HEK293T (cell line): ENCODE data around the gene DPPA2.

Source experiments
- CTCF ChIA-PET: fragments of 350-600 bp; formaldehyde crosslinking; extraction: SDS; loops from one replicate; lab custom pipeline; 2021; ENCODE audit warnings: antibody characterized with exemption, inconsistent platforms; lab: Yijun Ruan, JAX
- POLR2A ChIA-PET: fragments of 350-600 bp; formaldehyde crosslinking; extraction: SDS; loops from one replicate; lab custom pipeline; 2020; ENCODE audit warnings: antibody characterized with exemption, inconsistent platforms; lab: Yijun Ruan, JAX
- DNase-seq: peaks from one replicate; pipeline ENCODE4 v3.0.0; 2012; ENCODE audit warnings: mixed read lengths; ENCODE audit errors: extremely low spot score
- ARNT ChIP-seq: fragments of 450-650 bp; IDR thresholded peaks from 2 replicates; pipeline ENCODE4 v1.6.1; 2017; ENCODE audit warnings: mild to moderate bottlenecking
- BHLHE40 ChIP-seq: fragments of 450-650 bp; IDR thresholded peaks from 2 replicates; pipeline ENCODE4 v1.6.1; 2016; ENCODE audit warnings: mild to moderate bottlenecking, moderate library complexity, borderline replicate concordance
- CTBP1 ChIP-seq: fragments of 450-650 bp; IDR thresholded peaks from 2 replicates; pipeline ENCODE4 v1.6.1; 2016; ENCODE audit warnings: borderline replicate concordance
- ELF4 ChIP-seq: fragments of 450-650 bp; IDR thresholded peaks from 2 replicates; pipeline ENCODE4 v1.6.1; 2017; ENCODE audit warnings: antibody characterized with exemption
- FOXA1 ChIP-seq: fragments of 450-650 bp; IDR thresholded peaks from 2 replicates; pipeline ENCODE4 v1.6.1; 2016; ENCODE audit warnings: mild to moderate bottlenecking
- FOXK2 ChIP-seq: fragments of 450-650 bp; IDR thresholded peaks from 2 replicates; pipeline ENCODE4 v1.6.1; 2016; ENCODE audit warnings: mild to moderate bottlenecking
- FOXM1 ChIP-seq: fragments of 450-650 bp; IDR thresholded peaks from 2 replicates; pipeline ENCODE4 v1.6.1; 2017; ENCODE audit warnings: mild to moderate bottlenecking, borderline replicate concordance
- HDGF ChIP-seq: fragments of 450-650 bp; IDR thresholded peaks from 2 replicates; pipeline ENCODE4 v1.6.1; 2017; ENCODE audit warnings: antibody characterized with exemption, borderline replicate concordance
- L3MBTL2 ChIP-seq: fragments of 450-650 bp; conservative IDR thresholded peaks from 2 replicates; pipeline ENCODE4 v1.6.1; 2016; ENCODE audit warnings: mild to moderate bottlenecking
- LEF1 ChIP-seq: fragments of 450-650 bp; IDR thresholded peaks from 2 replicates; pipeline ENCODE4 v1.6.1; 2017; ENCODE audit warnings: mild to moderate bottlenecking, borderline replicate concordance
- NFRKB ChIP-seq: fragments of 450-650 bp; IDR thresholded peaks from 2 replicates; pipeline ENCODE4 v1.6.1; 2016; ENCODE audit warnings: mild to moderate bottlenecking, moderate library complexity
- PKNOX1 ChIP-seq: fragments of 450-650 bp; IDR thresholded peaks from 2 replicates; pipeline ENCODE4 v1.6.1; 2016
- SP1 ChIP-seq: fragments of 450-650 bp; IDR thresholded peaks from 2 replicates; pipeline ENCODE4 v1.6.1; 2017
- SUZ12 ChIP-seq: fragments of 450-650 bp; IDR thresholded peaks from 2 replicates; pipeline ENCODE4 v1.6.1; 2016; ENCODE audit warnings: mild to moderate bottlenecking
- TARDBP ChIP-seq: fragments of 450-650 bp; IDR thresholded peaks from 2 replicates; pipeline ENCODE4 v1.6.1; 2016
- ZNF384 ChIP-seq: fragments of 450-650 bp; IDR thresholded peaks from 2 replicates; pipeline ENCODE4 v1.6.1; 2016

DPPA2 gene

DNA sequence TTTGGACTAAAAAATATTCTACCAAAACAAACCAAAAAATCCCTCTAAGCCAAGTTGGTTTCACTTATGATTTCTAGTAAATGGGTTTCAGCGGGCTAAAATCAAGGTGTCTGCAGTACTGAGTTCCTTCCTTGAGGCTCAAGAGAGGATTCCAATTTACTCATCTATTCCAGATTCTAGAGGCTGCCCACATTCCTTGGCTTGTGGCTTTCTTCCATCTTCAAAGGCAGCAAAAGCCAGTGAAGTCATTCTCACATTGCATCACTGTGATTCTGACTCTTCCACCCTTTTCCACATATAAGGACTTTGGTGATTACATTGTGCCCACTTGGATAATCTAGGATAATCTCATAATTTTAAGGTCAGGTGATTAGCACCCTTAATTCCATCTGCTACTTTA, 48.1 kb downstream of the DPPA2 start:
- DNase-seq: no peak
- ChIA-PET CTCF (no interaction called here), POLR2A (no interaction called here)
- no peak for TF ChIP-seq FOXA1
- TF ChIP-seq L3MBTL2: no peak

DNA sequence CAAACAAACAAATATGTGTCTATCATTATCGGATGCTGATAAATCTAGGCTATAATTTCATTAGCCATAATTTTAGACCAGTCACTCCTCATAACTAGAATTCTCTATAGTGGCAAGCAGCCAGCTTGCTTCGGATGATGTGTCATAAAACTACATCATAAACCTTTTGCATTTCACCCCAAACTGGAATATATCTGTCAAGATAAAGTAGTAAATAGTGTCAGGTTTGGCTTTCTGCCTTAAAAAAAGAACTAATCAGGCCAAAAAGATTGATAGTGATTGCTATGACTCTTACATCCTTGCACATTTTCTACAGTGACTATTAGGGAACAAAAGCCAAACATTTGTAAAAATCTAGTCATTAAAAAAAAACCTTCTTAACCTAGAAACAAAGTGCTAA, 51.0 kb downstream of the DPPA2 start:
- TF ChIP-seq TARDBP (no peak), PKNOX1 (no peak), LEF1 (no peak), FOXA1 (no peak), ZNF384 (no peak), SUZ12 (no peak), SP1 (no peak), ELF4 (no peak), FOXK2 (no peak), ARNT (no peak), FOXM1 (no peak), HDGF (no peak), NFRKB (no peak), L3MBTL2 (no peak), BHLHE40 (no peak), CTBP1 (no peak)
- no peak for DNase-seq
- ChIA-PET CTCF (no interaction called here), POLR2A (no interaction called here)

- DNase-seq: no peak
- POLR2A ChIA-PET: no interaction called here
- CTCF ChIA-PET: no interaction called here
- TF ChIP-seq SUZ12: no peak
- no peak for TF ChIP-seq LEF1
- TF ChIP-seq PKNOX1: no peak
- TF ChIP-seq TARDBP: no peak
- no peak for TF ChIP-seq ARNT
- no peak for TF ChIP-seq FOXA1
- TF ChIP-seq ELF4: no peak
- no peak for TF ChIP-seq NFRKB
- no peak for TF ChIP-seq ZNF384
- TF ChIP-seq SP1: no peak
- TF ChIP-seq HDGF: no peak
- TF ChIP-seq CTBP1: no peak
- TF ChIP-seq L3MBTL2: no peak
- TF ChIP-seq FOXM1: no peak
- no peak for TF ChIP-seq BHLHE40
- no peak for TF ChIP-seq FOXK2
These were observed 59.0 kb downstream of the DPPA2 start for GRCh38 chr3:109257269-109257668.

DNA sequence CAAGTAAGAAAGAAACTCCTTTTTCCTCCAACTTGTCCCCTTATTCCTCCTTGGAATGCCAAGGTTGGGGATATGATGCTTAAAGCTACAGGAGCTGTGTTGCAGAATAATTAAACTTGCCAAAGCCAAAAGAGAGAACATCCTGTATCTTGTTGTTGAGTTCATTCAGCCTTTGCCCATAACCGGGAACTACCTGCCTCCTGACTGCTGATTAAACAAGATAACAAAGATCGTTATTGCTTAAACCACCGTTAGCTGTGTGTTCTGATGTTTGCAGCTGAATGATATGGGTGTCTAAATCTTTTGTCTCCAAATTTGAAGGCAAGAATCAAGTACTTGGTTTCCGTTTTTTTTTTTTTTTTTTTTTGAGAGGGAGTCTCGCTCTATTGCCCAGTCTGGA, 61.5 kb downstream of the DPPA2 start:
- no peak for DNase-seq
- TF ChIP-seq ZNF384 (no peak), LEF1 (no peak), HDGF (no peak), CTBP1 (no peak), L3MBTL2 (no peak), ELF4 (no peak), FOXM1 (no peak), FOXA1 (no peak), ARNT (no peak), NFRKB (no peak), BHLHE40 (no peak), PKNOX1 (no peak), FOXK2 (no peak), SP1 (no peak), TARDBP (no peak), SUZ12 (no peak)
- POLR2A ChIA-PET: no interaction called here
- CTCF ChIA-PET: no interaction called here

DNA sequence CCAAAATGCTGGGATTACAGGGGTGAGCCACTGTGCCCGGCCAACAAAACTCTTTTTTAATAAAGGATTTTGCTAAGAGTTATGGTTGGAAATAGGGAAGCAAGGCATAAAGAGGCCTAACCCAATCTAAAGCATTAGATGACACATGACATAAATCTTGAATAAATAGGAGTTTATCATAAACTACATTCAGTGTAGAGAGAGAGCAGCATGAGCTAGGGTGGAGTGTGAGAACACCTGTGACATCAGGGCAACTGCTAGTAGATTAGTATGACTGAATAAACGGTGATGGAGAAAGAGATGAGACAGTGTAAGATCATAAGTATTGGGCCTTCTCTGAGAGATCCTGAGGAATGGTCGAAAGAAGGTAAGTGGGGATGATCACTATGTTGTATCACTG, 63.7 kb downstream of the DPPA2 start:
- ChIA-PET POLR2A (no interaction called here), CTCF (no interaction called here)
- TF ChIP-seq LEF1 (no peak), ELF4 (no peak), BHLHE40 (no peak)
- no peak for DNase-seq
